IPS DF 4.7 (cell line): ENCODE measurements around the gene HABP2.

Experiments
- DNase-seq: peaks from one replicate; pipeline ENCODE4 v3.0.0-alpha.2; 2013; ENCODE audit warnings: low spot score; ENCODE audit errors: extremely low read depth

Gene HABP2

GRCh38 chr10:113525713-113526112, 27.1 kb upstream of the HABP2 start:
- DNase-seq: no peak

GRCh38 chr10:113527211-113527906, 25.5 kb upstream of the HABP2 start:
- no peak for DNase-seq

- DNase-seq: no peak
Measured at GRCh38 chr10:113528876-113529275, 24.0 kb upstream of the HABP2 start.

GRCh38 chr10:113529575-113529974, 23.3 kb upstream of the HABP2 start:
- no peak for DNase-seq

- no peak for DNase-seq
Measured at GRCh38 chr10:113530476-113530875, 22.4 kb upstream of the HABP2 start.

GRCh38 chr10:113532724-113533123, 20.1 kb upstream of the HABP2 start:
- no peak for DNase-seq

- no peak for DNase-seq
Measured at GRCh38 chr10:113533801-113534200, 19.1 kb upstream of the HABP2 start.

- no peak for DNase-seq
Measured at GRCh38 chr10:113534423-113534822, 18.4 kb upstream of the HABP2 start.

- no peak for DNase-seq
Measured at GRCh38 chr10:113537672-113538071, 15.2 kb upstream of the HABP2 start.

GRCh38 chr10:113538151-113538550, 14.7 kb upstream of the HABP2 start:
- DNase-seq: no peak

GRCh38 chr10:113539789-113540188, 13.1 kb upstream of the HABP2 start:
- DNase-seq: no peak

GRCh38 chr10:113540845-113541548, 11.9 kb upstream of the HABP2 start:
- no peak for DNase-seq

GRCh38 chr10:113541549-113541927, 11.3 kb upstream of the HABP2 start:
- no peak for DNase-seq

- no peak for DNase-seq
Measured at GRCh38 chr10:113543107-113543955, 9.5 kb upstream of the HABP2 start.

GRCh38 chr10:113544392-113544791, 8.5 kb upstream of the HABP2 start:
- DNase-seq: no peak

- no peak for DNase-seq
Measured at GRCh38 chr10:113547426-113547825, 5.4 kb upstream of the HABP2 start.

- DNase-seq: no peak
Measured at GRCh38 chr10:113549856-113550255, 3.0 kb upstream of the HABP2 start.

- no peak for DNase-seq
Measured at GRCh38 chr10:113550365-113550764, 2.5 kb upstream of the HABP2 start.

GRCh38 chr10:113552014-113552413, 839 bp upstream of the HABP2 start:
- DNase-seq: no peak

GRCh38 chr10:113553149-113553548, 296 bp downstream of the HABP2 start:
- DNase-seq: no peak

- DNase-seq: no peak
Measured at GRCh38 chr10:113554214-113554613, 1.4 kb downstream of the HABP2 start.

- no peak for DNase-seq
Measured at GRCh38 chr10:113555245-113555644, 2.4 kb downstream of the HABP2 start.
